ENCODE measurements around the gene PHACTR3. TPM values are rescaled to one million over a fixed set of nuclear protein-coding genes. Genes with fewer than 3 reads are reported as not detected.

PHACTR3 gene
- total RNA-seq, 6 experiments from 2014 or later = 0.12 to 0.35 (median 0.23) TPM; not detected in 2

DNA sequence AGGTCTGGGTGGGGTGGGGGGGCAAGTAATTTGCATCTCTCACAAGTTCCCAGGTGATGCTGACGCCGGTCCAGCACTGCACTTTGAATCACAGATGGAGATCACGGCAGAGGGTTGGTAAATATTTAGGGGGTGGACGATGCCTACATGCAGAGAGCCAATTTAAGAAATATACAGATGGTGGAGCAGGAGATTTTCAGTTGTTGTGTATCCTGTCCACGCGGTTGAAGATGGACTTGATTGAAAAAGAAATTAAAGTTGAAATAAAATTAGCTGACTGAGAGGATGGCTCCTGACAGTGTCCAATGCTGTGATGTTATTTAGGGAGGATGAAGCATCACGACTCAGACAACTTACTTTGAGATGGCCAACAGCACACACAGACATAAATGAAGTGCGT, 74.6 kb downstream of the PHACTR3 start:
- H3K9me3 ChIP-seq = no peaks in the 10 kb centered on the region
- H3K27me3 ChIP-seq = no peaks in the 10 kb centered on the region
- no peak overlapping the region for H3K4me3 ChIP-seq
- H3K4me1 ChIP-seq = no peaks in the 10 kb centered on the region
- H3K36me3 ChIP-seq = no peaks in the 10 kb centered on the region
- DNase-seq (no peak), ATAC-seq (no peak)
- no peak overlapping the region for H3K27ac ChIP-seq
- intact Hi-C loops (cut with DNase I) = no loop called here
- 47% methylated on average over 8 of the region's 8 CpGs for WGBS (ENCODE audit: insufficient coverage, low coverage, low lambda C conversion rate, missing lambda C conversion rate)
- TF ChIP-seq POLR2A (IDR thresholded peaks at IDR 0.05) (no peak), CTCF (IDR thresholded peaks at IDR 0.05) (no peak)

- DNase-seq (no peak), ATAC-seq (no peak)
- Histone ChIP-seq H3K4me3 (no peak overlapping the region), H3K9me3 (no peaks in the 10 kb centered on the region), H3K27ac (no peak overlapping the region), H3K27me3 (no peaks in the 10 kb centered on the region), H3K4me1 (no peaks in the 10 kb centered on the region), H3K36me3 (no peaks in the 10 kb centered on the region)
- WGBS (ENCODE audit: insufficient coverage, low coverage, low lambda C conversion rate, missing lambda C conversion rate) = 52% methylated on average over 6 of the region's 9 CpGs
- no peak for TF ChIP-seq POLR2A (IDR thresholded peaks at IDR 0.05)
- TF ChIP-seq CTCF (IDR thresholded peaks at IDR 0.05) = no peak
- intact Hi-C loops (cut with DNase I) = no loop called here
Measured at GRCh38 chr20:59680148-59680650, 75.9 kb downstream of the PHACTR3 start.

- Histone ChIP-seq H3K4me1 (no peaks in the 10 kb centered on the region), H3K9me3 (no peaks in the 10 kb centered on the region), H3K4me3 (no peak overlapping the region), H3K36me3 (no peaks in the 10 kb centered on the region), H3K27ac (no peak overlapping the region), H3K27me3 (no peaks in the 10 kb centered on the region)
- intact Hi-C loops (cut with DNase I) = no loop called here
- DNase-seq (no peak), ATAC-seq (no peak)
- no peak for TF ChIP-seq POLR2A (IDR thresholded peaks at IDR 0.05)
- TF ChIP-seq CTCF (IDR thresholded peaks at IDR 0.05) = no peak
- 80% methylated on average over 1 of the region's 1 CpG for WGBS (ENCODE audit: insufficient coverage, low coverage, low lambda C conversion rate, missing lambda C conversion rate)
Measured at GRCh38 chr20:59680852-59681251, 76.5 kb downstream of the PHACTR3 start.

DNA sequence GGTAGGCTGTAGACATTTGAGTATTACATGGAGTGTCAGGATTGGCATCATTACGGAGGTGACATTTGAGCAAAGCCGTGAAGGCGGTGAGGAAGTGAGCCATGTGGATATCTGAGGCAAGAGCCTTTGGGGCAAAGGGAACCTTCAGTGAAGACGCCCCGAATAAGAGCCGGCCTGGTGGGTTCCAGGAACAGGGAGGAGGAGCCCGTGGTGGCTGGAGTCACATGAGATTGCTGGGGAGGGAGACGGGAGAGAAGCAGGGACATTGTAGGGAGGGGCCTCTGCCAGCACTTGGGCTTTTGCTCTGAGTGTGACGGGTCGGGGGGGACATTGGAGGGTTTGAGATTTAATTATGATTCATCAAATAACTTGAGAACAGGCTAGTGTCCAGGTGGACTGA, 78.3 kb downstream of the PHACTR3 start:
- no peaks in the 10 kb centered on the region for H3K27me3 ChIP-seq
- DNase-seq (no peak), ATAC-seq (no peak)
- H3K36me3 ChIP-seq = no peaks in the 10 kb centered on the region
- no peaks in the 10 kb centered on the region for H3K9me3 ChIP-seq
- TF ChIP-seq CTCF (IDR thresholded peaks at IDR 0.05) = no peak
- no peak for TF ChIP-seq POLR2A (IDR thresholded peaks at IDR 0.05)
- H3K27ac ChIP-seq = no peak overlapping the region
- intact Hi-C loops (cut with DNase I) = no loop called here
- WGBS (ENCODE audit: insufficient coverage, low coverage, low lambda C conversion rate, missing lambda C conversion rate) = 58% methylated on average over 9 of the region's 10 CpGs
- no peaks in the 10 kb centered on the region for H3K4me1 ChIP-seq
- no peak overlapping the region for H3K4me3 ChIP-seq

DNA sequence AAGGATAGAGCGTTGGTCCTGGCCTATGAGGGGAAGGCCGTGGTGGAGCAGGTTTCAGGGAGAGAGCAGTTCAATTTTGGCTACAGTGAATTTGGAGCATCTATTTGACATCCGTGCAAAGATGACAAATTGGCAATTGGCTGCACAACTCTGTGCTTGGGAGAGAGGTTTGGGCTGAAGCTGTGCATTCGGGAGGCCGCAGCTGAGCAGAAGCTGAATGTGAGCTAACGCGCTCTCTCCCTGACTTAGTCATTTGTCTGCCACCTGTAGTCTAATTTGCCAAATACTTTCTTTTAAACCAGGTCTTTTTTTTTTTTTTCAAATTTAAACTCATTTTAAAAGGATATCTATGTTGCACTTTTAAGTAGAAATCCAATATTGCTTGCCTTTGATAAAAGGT, 78.8 kb downstream of the PHACTR3 start:
- no peaks in the 10 kb centered on the region for H3K9me3 ChIP-seq
- H3K4me1 ChIP-seq = no peaks in the 10 kb centered on the region
- ATAC-seq (no peak), DNase-seq (no peak)
- intact Hi-C loops (cut with DNase I) = no loop called here
- H3K27me3 ChIP-seq = no peaks in the 10 kb centered on the region
- H3K4me3 ChIP-seq = no peak overlapping the region
- no peak overlapping the region for H3K27ac ChIP-seq
- 68% methylated on average over 7 of the region's 7 CpGs for WGBS (ENCODE audit: insufficient coverage, low coverage, low lambda C conversion rate, missing lambda C conversion rate)
- H3K36me3 ChIP-seq = no peaks in the 10 kb centered on the region
- TF ChIP-seq CTCF (IDR thresholded peaks at IDR 0.05) = no peak

Measured in right lobe of liver (tissue), 6 donors.